Ishikawa (cell line): ENCODE results near the gene PLA2G4E.
A peak's percentile ranks its signal among the peaks of the same experiment; 100 is the strongest.

Experiments used
- CEBPB ChIP-seq: IDR thresholded peaks from 2 replicates; pipeline ENCODE4 v1.6.1; 2012
- CREB1 ChIP-seq: IDR thresholded peaks from 2 replicates; pipeline ENCODE4 v1.6.1; 2012; ENCODE audit warnings: low read depth
- EGR1 ChIP-seq: IDR thresholded peaks from 2 replicates; pipeline ENCODE4 v1.6.1; 2012
- EP300 ChIP-seq: IDR thresholded peaks from 2 replicates; pipeline ENCODE4 v1.6.1; 2012; ENCODE audit warnings: borderline replicate concordance
- FOXM1 ChIP-seq: IDR thresholded peaks from 2 replicates; pipeline ENCODE4 v1.6.1; 2012; ENCODE audit warnings: low read depth, borderline replicate concordance
- MAX ChIP-seq: IDR thresholded peaks from 2 replicates; pipeline ENCODE4 v1.6.1; 2012
- NFIC ChIP-seq: IDR thresholded peaks from 2 replicates; pipeline ENCODE4 v1.6.1; 2012
- RAD21 ChIP-seq: IDR thresholded peaks from 2 replicates; pipeline ENCODE4 v1.6.1; 2012; ENCODE audit warnings: low read depth
- TAF1 ChIP-seq: IDR thresholded peaks from 2 replicates; pipeline ENCODE4 v1.6.1; 2012; ENCODE audit warnings: low read depth, mild to moderate bottlenecking
- TCF12 ChIP-seq: IDR thresholded peaks from 2 replicates; pipeline ENCODE4 v1.6.1; 2012; ENCODE audit warnings: low read depth
- TEAD4 ChIP-seq: IDR thresholded peaks from 2 replicates; pipeline ENCODE4 v1.6.1; 2012
- USF1 ChIP-seq: IDR thresholded peaks from 2 replicates; pipeline ENCODE4 v1.6.1; 2012
- YY1 ChIP-seq: IDR thresholded peaks from 2 replicates; pipeline ENCODE4 v1.6.1; 2012; ENCODE audit warnings: low read depth
- ZBTB7A ChIP-seq: IDR thresholded peaks from 2 replicates; pipeline ENCODE4 v1.6.1; 2012; ENCODE audit warnings: low read depth
- TF ChIP-seq, protein P1 (sequence below): IDR thresholded peaks from 2 replicates; pipeline ENCODE4 v1.6.1; 2012; ENCODE audit warnings: low read depth, mild to moderate bottlenecking

The PLA2G4E gene

GRCh38 chr15:42010434-42010833 is 10.4 kb downstream of the PLA2G4E start:
- TF ChIP-seq TCF12 (no peak), YY1 (no peak), CEBPB (no peak), MAX (no peak), TAF1 (no peak), TEAD4 (no peak), RAD21 (no peak), ZBTB7A (no peak), CREB1 (no peak), FOXM1 (no peak), NFIC (no peak), EP300 (no peak), EGR1 (no peak)
- TF ChIP-seq, protein P1, sequence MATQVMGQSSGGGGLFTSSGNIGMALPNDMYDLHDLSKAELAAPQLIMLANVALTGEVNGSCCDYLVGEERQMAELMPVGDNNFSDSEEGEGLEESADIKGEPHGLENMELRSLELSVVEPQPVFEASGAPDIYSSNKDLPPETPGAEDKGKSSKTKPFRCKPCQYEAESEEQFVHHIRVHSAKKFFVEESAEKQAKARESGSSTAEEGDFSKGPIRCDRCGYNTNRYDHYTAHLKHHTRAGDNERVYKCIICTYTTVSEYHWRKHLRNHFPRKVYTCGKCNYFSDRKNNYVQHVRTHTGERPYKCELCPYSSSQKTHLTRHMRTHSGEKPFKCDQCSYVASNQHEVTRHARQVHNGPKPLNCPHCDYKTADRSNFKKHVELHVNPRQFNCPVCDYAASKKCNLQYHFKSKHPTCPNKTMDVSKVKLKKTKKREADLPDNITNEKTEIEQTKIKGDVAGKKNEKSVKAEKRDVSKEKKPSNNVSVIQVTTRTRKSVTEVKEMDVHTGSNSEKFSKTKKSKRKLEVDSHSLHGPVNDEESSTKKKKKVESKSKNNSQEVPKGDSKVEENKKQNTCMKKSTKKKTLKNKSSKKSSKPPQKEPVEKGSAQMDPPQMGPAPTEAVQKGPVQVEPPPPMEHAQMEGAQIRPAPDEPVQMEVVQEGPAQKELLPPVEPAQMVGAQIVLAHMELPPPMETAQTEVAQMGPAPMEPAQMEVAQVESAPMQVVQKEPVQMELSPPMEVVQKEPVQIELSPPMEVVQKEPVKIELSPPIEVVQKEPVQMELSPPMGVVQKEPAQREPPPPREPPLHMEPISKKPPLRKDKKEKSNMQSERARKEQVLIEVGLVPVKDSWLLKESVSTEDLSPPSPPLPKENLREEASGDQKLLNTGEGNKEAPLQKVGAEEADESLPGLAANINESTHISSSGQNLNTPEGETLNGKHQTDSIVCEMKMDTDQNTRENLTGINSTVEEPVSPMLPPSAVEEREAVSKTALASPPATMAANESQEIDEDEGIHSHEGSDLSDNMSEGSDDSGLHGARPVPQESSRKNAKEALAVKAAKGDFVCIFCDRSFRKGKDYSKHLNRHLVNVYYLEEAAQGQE = no peak

- TF ChIP-seq TEAD4 (no peak), EGR1 (no peak), RAD21 (no peak), MAX (no peak)
Observed at GRCh38 chr15:42009474-42009873, 11.4 kb downstream of the PLA2G4E start.

DNA sequence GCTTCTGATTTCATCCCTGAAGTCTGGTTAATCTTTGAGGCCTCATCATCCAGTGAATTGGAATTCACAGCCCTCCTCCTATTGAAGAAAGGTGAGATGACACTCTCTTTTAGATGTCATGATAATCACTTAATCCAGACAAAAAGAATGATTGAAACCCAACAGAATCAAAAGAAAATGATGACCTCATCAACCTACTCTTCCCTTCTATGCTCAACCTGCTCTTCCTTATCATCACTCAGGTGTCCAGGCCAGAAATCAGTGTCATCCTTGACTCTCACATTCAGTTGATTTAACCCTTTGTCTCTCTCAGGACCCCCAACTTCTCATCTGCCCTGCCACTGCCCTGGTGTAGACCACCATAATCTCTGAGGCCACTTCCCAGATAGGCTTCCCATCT is 11.8 kb downstream of the PLA2G4E start:
- TF ChIP-seq TCF12 = no peak
- TF ChIP-seq, protein P1 = no peak
- TF ChIP-seq MAX = no peak
- no peak for TF ChIP-seq YY1
- TF ChIP-seq CEBPB = no peak

DNA sequence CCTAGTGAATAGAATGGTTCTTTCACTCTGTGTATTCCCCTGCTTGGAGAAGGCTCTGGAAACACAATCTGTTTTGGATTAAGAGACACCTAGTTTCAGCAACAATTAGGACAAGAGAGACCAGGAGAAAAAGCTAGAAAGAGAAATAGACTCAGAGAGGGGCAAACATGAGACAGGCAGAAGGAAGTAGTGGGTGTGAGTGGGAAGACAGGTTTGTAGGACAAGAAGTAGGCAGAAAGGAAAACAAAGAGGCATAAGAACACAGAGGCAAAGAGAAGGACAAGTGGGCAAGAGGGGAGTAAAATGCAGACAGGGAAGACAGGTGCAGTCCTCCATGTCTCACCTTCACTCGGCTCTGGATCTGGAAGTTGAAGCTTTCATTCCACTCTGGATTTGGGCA is 13.5 kb downstream of the PLA2G4E start:
- TF ChIP-seq TAF1 (0 out of 2 replicates have a peak, but pooled peaks have one; percentile 21), EGR1 (no peak)

DNA sequence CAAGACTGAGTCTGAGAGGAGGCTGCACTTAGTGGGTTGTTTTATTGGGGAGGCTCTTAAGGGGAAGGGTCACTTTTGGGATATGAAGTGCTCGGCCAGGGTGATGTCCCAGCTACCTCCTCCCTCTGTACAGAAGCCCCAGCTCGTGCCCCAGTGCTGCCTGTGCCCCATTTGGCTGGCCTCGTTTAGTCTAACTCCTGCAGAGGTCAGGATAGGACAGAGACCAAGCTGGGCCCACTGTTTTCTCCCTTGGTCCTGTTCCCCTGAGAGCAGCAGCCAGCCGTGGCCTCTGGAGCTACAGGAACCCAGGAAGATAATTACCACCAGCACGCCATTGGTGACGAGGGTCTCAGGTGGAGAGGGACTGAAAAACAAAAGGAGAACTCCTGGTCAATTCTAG is 18.5 kb downstream of the PLA2G4E start:
- TF ChIP-seq TEAD4 (no peak), EGR1 (no peak), EP300 (no peak), RAD21 (no peak), USF1 (no peak), YY1 (no peak), TCF12 (no peak), MAX (no peak), CREB1 (no peak), ZBTB7A (no peak), FOXM1 (no peak), TAF1 (no peak)
- TF ChIP-seq, protein P1 = no peak
